Lung (tissue), 12 donors: ENCODE data around the gene SARNP. TPM values are rescaled to one million over a fixed set of nuclear protein-coding genes. Genes with fewer than 3 reads are reported as not detected.

Experiments used
- ATAC-seq: fragments of 200-7000 bp; cut with Tn5 transposase; one replicate; pipeline ENCODE4 v1.9.1; 2020; ENCODE audit warnings: moderate number of reproducible peaks; ENCODE audit not compliant: insufficient read depth, low FRiP score
- DNase-seq, 3 donors: peaks; one replicate each; pipeline ENCODE4 v3.0.0-alpha.2; 2013 to 2017
- H3K27ac ChIP-seq, 2 donors: one replicate each; pipeline ENCODE4 v1.5.1; 2013; ENCODE audit warnings: mild to moderate bottlenecking in 2 of 2, moderate library complexity in 2 of 2, control low read depth in 1 of 2, inconsistent platforms in 1 of 2, low read depth in 1 of 2, low read length in 1 of 2
- H3K27me3 ChIP-seq, 3 donors: one replicate each; pipeline ENCODE4 v1.5.1; 2013; ENCODE audit warnings: low read length in 2 of 3; ENCODE audit not compliant: control insufficient read depth in 3 of 3, insufficient read depth in 3 of 3
- H3K36me3 ChIP-seq, 4 donors: one replicate each; pipeline ENCODE4 v1.5.1; 2013; ENCODE audit warnings: low read length in 4 of 4, mild to moderate bottlenecking in 1 of 4, moderate library complexity in 1 of 4; ENCODE audit not compliant: control insufficient read depth in 4 of 4, insufficient read depth in 4 of 4
- H3K4me1 ChIP-seq, 5 donors: one replicate each; pipeline ENCODE4 v1.5.1; 2013; ENCODE audit warnings: low read length in 5 of 5, mild to moderate bottlenecking in 2 of 5, moderate library complexity in 1 of 5; ENCODE audit not compliant: control insufficient read depth in 5 of 5, insufficient read depth in 5 of 5
- H3K4me3 ChIP-seq: one replicate; pipeline ENCODE4 v1.5.1; 2013; ENCODE audit warnings: mild to moderate bottlenecking, control low read depth, moderate library complexity
- H3K9ac ChIP-seq, 2 donors: one replicate each; pipeline ENCODE4 v1.5.1; 2013; ENCODE audit warnings: low read length in 2 of 2, control low read depth in 1 of 2; ENCODE audit not compliant: insufficient read depth in 1 of 2
- H3K9me3 ChIP-seq, 4 donors: one replicate each; pipeline ENCODE4 v1.5.1; 2013; ENCODE audit warnings: low read length in 3 of 4, mild to moderate bottlenecking in 1 of 4, moderate library complexity in 1 of 4; ENCODE audit not compliant: control insufficient read depth in 4 of 4, insufficient read depth in 3 of 4
- CTCF ChIP-seq: IDR thresholded peaks from 2 replicates; pipeline ENCODE4 v1.5.1; 2012; ENCODE audit warnings: mild to moderate bottlenecking; ENCODE audit errors: control extremely low read depth, extremely low read depth
- WGBS, 2 donors: extraction: QIAGEN DNeasy Blood & Tissue Kit; methylation state at CpG; one replicate each; pipeline ENCODE4 v1.1.7; 2013; 5-methylcytosine and 5-hydroxymethylcytosine counted together
- polyA plus RNA-seq, 2 donors: library from polyadenylated mRNA; stranded (reverse); fragments of 200-250 nt; gene quantifications; one replicate each; pipeline ENCODE4 v1.2.1, GENCODE V29; 2013
- total RNA-seq, 2 donors: library from RNA; depleted of rRNA in 1 of 2; stranded (reverse); fragments of >200 nt in 1 of 2; gene quantifications; one replicate each; pipeline ENCODE4 v1.2.1, GENCODE V29; 2014 to 2021
- donor health status: control.
- donor health status: control.
- donor health status: Bipolar disorder and iron deficiency.
- donor health status: healthy.
- donor health status: DM: yes; HTN: yes; CAD: no.

SARNP gene
- total and polyA plus RNA-seq, 4 donors, result 51.9 to 102 (median 82.2) TPM

- H3K4me3 ChIP-seq, result no peak overlapping the region
- peaks cover 2 to 18% (median 5%) of the 10 kb centered on the region in 4 donors for H3K36me3 ChIP-seq
- no peaks in the 10 kb centered on the region for H3K9me3 ChIP-seq
- ATAC-seq (no peak), DNase-seq (no peak)
- H3K27ac ChIP-seq, result no peak overlapping the region
- no peak for TF ChIP-seq CTCF
- WGBS, 2 donors, result 93 to 95% methylated on average over 15 of the region's 15 CpGs
- peaks cover 0 to 31% (median 15%) of the 10 kb centered on the region in 5 donors for H3K4me1 ChIP-seq
- no peaks in the 10 kb centered on the region for H3K27me3 ChIP-seq
- H3K9ac ChIP-seq, result no peak overlapping the region
Measured at GRCh38 chr12:55827806-55828205, 10.3 kb upstream of the SARNP start.

DNA sequence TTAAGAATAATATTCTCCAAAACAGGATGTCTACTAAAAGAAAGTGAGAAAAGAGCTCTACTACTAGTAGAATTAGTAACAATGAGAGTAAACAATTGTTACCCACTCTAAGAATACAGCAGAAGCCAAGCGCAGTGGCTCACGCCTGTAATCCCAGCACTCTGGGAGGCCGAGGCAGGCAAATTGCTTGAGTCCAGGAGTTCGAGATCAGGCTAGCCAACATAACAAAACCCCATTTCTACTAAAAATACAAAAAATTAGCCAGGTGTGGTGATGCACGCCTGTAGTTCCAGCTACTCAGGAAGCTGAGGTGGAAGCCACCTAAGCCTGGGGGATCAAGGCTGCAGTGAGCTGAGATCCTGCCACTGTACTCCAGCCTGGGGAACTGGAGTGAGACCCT lies 7.2 kb upstream of the SARNP start:
- Histone ChIP-seq H3K9me3 (no peaks in the 10 kb centered on the region), H3K27ac (no peak overlapping the region), H3K4me3 (no peak overlapping the region), H3K4me1 (peaks cover 0 to 15% (median 10%) of the 10 kb centered on the region in 5 donors), H3K36me3 (peaks cover 15 to 38% (median 18%) of the 10 kb centered on the region in 4 donors), H3K9ac (no peak overlapping the region), H3K27me3 (no peaks in the 10 kb centered on the region)
- ATAC-seq (no peak), DNase-seq (no peak)
- no peak for TF ChIP-seq CTCF
- 86 to 90% methylated on average over 5 of the region's 5 CpGs for WGBS, 2 donors

DNA sequence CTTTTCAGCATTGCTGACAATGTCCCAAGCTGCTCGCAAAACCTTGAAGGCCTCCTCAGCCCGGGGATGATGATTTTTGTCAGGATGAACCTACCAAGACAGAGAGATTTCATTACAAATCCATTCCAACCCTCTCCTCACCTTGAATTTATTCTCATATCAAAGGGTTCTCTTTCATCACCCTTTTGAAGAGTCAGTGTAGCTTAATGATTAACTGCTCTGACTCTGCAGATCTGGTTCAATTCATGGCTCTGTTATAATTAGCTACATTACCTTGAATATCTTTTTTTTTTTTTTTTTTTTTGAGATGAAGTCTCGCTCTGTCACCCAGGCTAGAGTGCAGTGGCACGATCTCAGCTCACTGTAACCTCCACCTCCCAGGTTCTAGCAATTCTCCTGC lies 5.9 kb upstream of the SARNP start:
- no peak for TF ChIP-seq CTCF
- Histone ChIP-seq H3K27ac (no peak overlapping the region), H3K9ac (no peak overlapping the region), H3K9me3 (no peaks in the 10 kb centered on the region), H3K4me1 (peaks cover 5 to 15% (median 11%) of the 10 kb centered on the region in 5 donors), H3K27me3 (no peaks in the 10 kb centered on the region), H3K4me3 (no peak overlapping the region), H3K36me3 (peaks cover 16 to 41% (median 19%) of the 10 kb centered on the region in 4 donors)
- WGBS, 2 donors, result 76 to 87% methylated on average over 4 of the region's 4 CpGs
- DNase-seq (peak in 1 of 3 donors; percentile 41), ATAC-seq (no peak)

DNA sequence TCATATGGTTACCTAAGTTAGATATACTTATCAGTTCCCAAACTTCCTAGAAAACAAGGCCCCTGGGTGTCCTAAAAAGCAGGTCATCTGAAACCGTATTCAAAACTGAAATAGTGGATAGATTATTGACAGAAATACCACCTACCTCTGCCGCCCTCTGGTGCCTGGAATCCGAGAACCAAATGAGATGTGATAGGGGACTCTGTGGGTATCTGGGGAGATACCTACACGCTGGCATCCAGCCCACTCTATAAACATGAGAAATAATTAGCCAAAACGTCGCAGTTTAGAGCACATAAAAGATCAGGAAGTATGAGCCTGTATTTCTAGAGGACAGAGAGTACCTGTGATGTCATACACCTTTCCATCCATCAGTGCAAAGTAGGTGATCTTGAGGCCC lies 4.7 kb upstream of the SARNP start:
- Histone ChIP-seq H3K27me3 (no peaks in the 10 kb centered on the region), H3K4me1 (peaks cover 2 to 8% (median 7%) of the 10 kb centered on the region in 5 donors), H3K36me3 (peaks cover 15 to 35% (median 18%) of the 10 kb centered on the region in 4 donors), H3K27ac (no peak overlapping the region), H3K9me3 (no peaks in the 10 kb centered on the region), H3K4me3 (no peak overlapping the region), H3K9ac (no peak overlapping the region)
- DNase-seq, result no peak
- no peak for ATAC-seq
- TF ChIP-seq CTCF, result no peak
- 55 to 71% methylated on average over 6 of the region's 6 CpGs for WGBS, 2 donors
